Activated CD8-positive, alpha-beta memory T cell treated with anti-CD3 and anti-CD28 coated beads, Interleukin-2, amount 50 U/mL, for 24 hours (primary cell): ENCODE data around the gene EML3.
"Not testable (repeated sequence)": the region's sequence is repeated elsewhere in the genome, so short reads cannot be mapped to it uniquely, and the experiment has no call there.

ENCODE experiments used
- DNase-seq: peaks from one replicate; pipeline ENCODE4 v3.0.0-alpha.2; 2020; ENCODE audit errors: extremely low read depth

The EML3 gene

GRCh38 chr11:62616957-62617356 is 4.4 kb upstream of the EML3 start:
- not testable (repeated sequence) for DNase-seq

GRCh38 chr11:62615521-62615920 is 2.9 kb upstream of the EML3 start:
- DNase-seq, result no peak

GRCh38 chr11:62614275-62614674 is 1.7 kb upstream of the EML3 start:
- DNase-seq, result no peak

GRCh38 chr11:62613291-62613778 is 760 bp upstream of the EML3 start:
- no peak for DNase-seq

GRCh38 chr11:62611705-62612365 is 740 bp downstream of the EML3 start:
- DNase-seq, result no peak

- no peak for DNase-seq
Measured at GRCh38 chr11:62610814-62611704, 1.5 kb downstream of the EML3 start.

- no peak for DNase-seq
Measured at GRCh38 chr11:62610403-62610802, 2.2 kb downstream of the EML3 start.

GRCh38 chr11:62608776-62609175 is 3.8 kb downstream of the EML3 start:
- DNase-seq, result no peak

GRCh38 chr11:62607714-62608113 is 4.9 kb downstream of the EML3 start:
- DNase-seq, result no peak

GRCh38 chr11:62605902-62606301 is 6.7 kb downstream of the EML3 start:
- DNase-seq, result no peak

GRCh38 chr11:62605467-62605866 is 7.1 kb downstream of the EML3 start:
- no peak for DNase-seq

GRCh38 chr11:62604460-62605120 is 8.0 kb downstream of the EML3 start:
- DNase-seq, result no peak

GRCh38 chr11:62603776-62604299 is 8.7 kb downstream of the EML3 start:
- no peak for DNase-seq

- no peak for DNase-seq
Measured at GRCh38 chr11:62603072-62603408, 9.5 kb downstream of the EML3 start.

GRCh38 chr11:62602141-62603071 is 10.2 kb downstream of the EML3 start:
- no peak for DNase-seq

GRCh38 chr11:62601372-62602140 is 11.0 kb downstream of the EML3 start, which contains the start of gene MTA2:
TSS of gene MTA2 (minus strand) at chr11:62601865. CDS start at chr11:62601450, 415 bp downstream.
- peak; percentile 99 for DNase-seq

GRCh38 chr11:62601122-62601371 is 11.5 kb downstream of the EML3 start:
- no peak for DNase-seq

- no peak for DNase-seq
Measured at GRCh38 chr11:62600367-62601121, 12.0 kb downstream of the EML3 start.

- no peak for DNase-seq
Measured at GRCh38 chr11:62599901-62600300, 12.7 kb downstream of the EML3 start.
